ENCODE results near the gene PRDM7. TPM values are rescaled to one million over a fixed set of nuclear protein-coding genes. Genes with fewer than 3 reads are reported as not detected.
"Not testable (repeated sequence)": the region's sequence is repeated elsewhere in the genome, so short reads cannot be mapped to it uniquely, and the experiment has no call there.

The PRDM7 gene
- total RNA-seq, 1 experiment from 2014 or later: not detected

GRCh38 chr16:90102086-90102884 lies 25.2 kb upstream of the PRDM7 start:
- POLR2A ChIA-PET (ENCODE audit: low non-redundant PET); H3K27me3 ChIP-seq (replicated peaks; ENCODE audit: insufficient read depth, low read depth, low read length, poor library complexity); H3K36me3 ChIP-seq (ENCODE audit: insufficient read depth, low read length, poor library complexity, severe bottlenecking); intact Hi-C loops (cut with micrococcal nuclease; ENCODE audit: unreplicated experiment); BruUV-seq (replicated peaks); DNase-seq (ENCODE audit: low spot score); H3K4me3 ChIP-seq (ENCODE audit: low read depth, low read length, poor library complexity, severe bottlenecking); CTCF ChIA-PET; H3K4me1 ChIP-seq (ENCODE audit: insufficient read depth, low read length, poor library complexity, severe bottlenecking); H3K27ac ChIP-seq (ENCODE audit: low read depth, low read length, poor library complexity, severe bottlenecking); H3K9me3 ChIP-seq (ENCODE audit: low read depth, low read length, poor library complexity, severe bottlenecking): not testable (repeated sequence)

GRCh38 chr16:90101332-90101731 lies 24.2 kb upstream of the PRDM7 start:
- H3K27me3 ChIP-seq (replicated peaks; ENCODE audit: insufficient read depth, low read depth, low read length, poor library complexity); H3K36me3 ChIP-seq (ENCODE audit: insufficient read depth, low read length, poor library complexity, severe bottlenecking); POLR2A ChIA-PET (ENCODE audit: low non-redundant PET); H3K4me3 ChIP-seq (ENCODE audit: low read depth, low read length, poor library complexity, severe bottlenecking); CTCF ChIA-PET; H3K9me3 ChIP-seq (ENCODE audit: low read depth, low read length, poor library complexity, severe bottlenecking); DNase-seq (ENCODE audit: low spot score); BruUV-seq (replicated peaks); H3K27ac ChIP-seq (ENCODE audit: low read depth, low read length, poor library complexity, severe bottlenecking); H3K4me1 ChIP-seq (ENCODE audit: insufficient read depth, low read length, poor library complexity, severe bottlenecking); intact Hi-C loops (cut with micrococcal nuclease; ENCODE audit: unreplicated experiment): not testable (repeated sequence)

- CTCF ChIA-PET; H3K9me3 ChIP-seq (ENCODE audit: low read depth, low read length, poor library complexity, severe bottlenecking); H3K36me3 ChIP-seq (ENCODE audit: insufficient read depth, low read length, poor library complexity, severe bottlenecking); H3K27ac ChIP-seq (ENCODE audit: low read depth, low read length, poor library complexity, severe bottlenecking); H3K27me3 ChIP-seq (replicated peaks; ENCODE audit: insufficient read depth, low read depth, low read length, poor library complexity); H3K4me3 ChIP-seq (ENCODE audit: low read depth, low read length, poor library complexity, severe bottlenecking); H3K4me1 ChIP-seq (ENCODE audit: insufficient read depth, low read length, poor library complexity, severe bottlenecking); intact Hi-C loops (cut with micrococcal nuclease; ENCODE audit: unreplicated experiment); BruUV-seq (replicated peaks); DNase-seq (ENCODE audit: low spot score); POLR2A ChIA-PET (ENCODE audit: low non-redundant PET): not testable (repeated sequence)
These were observed 23.7 kb upstream of the PRDM7 start for GRCh38 chr16:90100790-90101189.

GRCh38 chr16:90100229-90100628 lies 23.1 kb upstream of the PRDM7 start:
- DNase-seq (ENCODE audit: low spot score); POLR2A ChIA-PET (ENCODE audit: low non-redundant PET): not testable (repeated sequence)

GRCh38 chr16:90098936-90099335 lies 21.8 kb upstream of the PRDM7 start:
- H3K9me3 ChIP-seq (ENCODE audit: low read depth, low read length, poor library complexity, severe bottlenecking); H3K27ac ChIP-seq (ENCODE audit: low read depth, low read length, poor library complexity, severe bottlenecking); intact Hi-C loops (cut with micrococcal nuclease; ENCODE audit: unreplicated experiment); H3K4me1 ChIP-seq (ENCODE audit: insufficient read depth, low read length, poor library complexity, severe bottlenecking); DNase-seq (ENCODE audit: low spot score); H3K36me3 ChIP-seq (ENCODE audit: insufficient read depth, low read length, poor library complexity, severe bottlenecking); CTCF ChIA-PET; H3K4me3 ChIP-seq (ENCODE audit: low read depth, low read length, poor library complexity, severe bottlenecking); POLR2A ChIA-PET (ENCODE audit: low non-redundant PET); H3K27me3 ChIP-seq (replicated peaks; ENCODE audit: insufficient read depth, low read depth, low read length, poor library complexity); BruUV-seq (replicated peaks): not testable (repeated sequence)

More at GRCh38 chr16:90100229-90100628, 23.1 kb upstream of the PRDM7 start:
- H3K27ac ChIP-seq (ENCODE audit: low read depth, low read length, poor library complexity, severe bottlenecking); H3K4me3 ChIP-seq (ENCODE audit: low read depth, low read length, poor library complexity, severe bottlenecking); BruUV-seq (replicated peaks); H3K9me3 ChIP-seq (ENCODE audit: low read depth, low read length, poor library complexity, severe bottlenecking); intact Hi-C loops (cut with micrococcal nuclease; ENCODE audit: unreplicated experiment); H3K4me1 ChIP-seq (ENCODE audit: insufficient read depth, low read length, poor library complexity, severe bottlenecking); CTCF ChIA-PET; H3K27me3 ChIP-seq (replicated peaks; ENCODE audit: insufficient read depth, low read depth, low read length, poor library complexity); H3K36me3 ChIP-seq (ENCODE audit: insufficient read depth, low read length, poor library complexity, severe bottlenecking): not testable (repeated sequence)

Measured in A673 (cell line).